ENCODE measurements around the gene CACNA1C. TPM values are rescaled to one million over a fixed set of nuclear protein-coding genes. Genes with fewer than 3 reads are reported as not detected.
A peak's percentile ranks its signal among the peaks of the same experiment; 100 is the strongest.

The CACNA1C gene
- total RNA-seq, 2 donors from 2014 or later, result 0.86 to 6.3 TPM

DNA sequence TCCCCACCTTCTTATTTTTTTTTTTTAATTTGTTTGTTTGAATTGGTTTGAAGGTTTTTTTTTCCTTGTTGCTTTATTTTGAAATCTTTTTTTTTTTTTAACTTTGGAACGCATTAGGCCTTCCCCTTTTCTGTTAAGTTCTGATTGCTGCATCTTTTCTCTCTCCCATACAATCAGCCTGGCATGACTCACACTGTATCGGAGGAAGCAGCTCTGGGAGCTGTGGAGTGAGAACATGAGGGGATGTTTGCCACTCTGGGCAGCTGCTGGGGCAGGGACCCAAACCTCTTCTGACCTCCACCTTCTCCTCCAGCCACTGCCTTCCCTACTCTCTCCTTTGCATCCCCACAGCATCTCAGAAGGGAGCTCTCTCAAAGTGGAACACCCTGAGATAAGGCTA is 581.7 kb downstream of the CACNA1C start:
- Histone ChIP-seq H3K36me3 (ENCODE audit: control insufficient read depth, insufficient read depth, low read length) (no peaks in the 10 kb centered on the region), H3K9ac (ENCODE audit: extremely low read depth, low read length, poor library complexity, severe bottlenecking) (no peak overlapping the region), H3K4me3 (ENCODE audit: low read length) (no peak overlapping the region), H3K27ac (ENCODE audit: low read depth, low read length) (no peak overlapping the region), H3K4me1 (ENCODE audit: control insufficient read depth, insufficient read depth, low read length) (no peaks in the 10 kb centered on the region), H3K27me3 (ENCODE audit: control insufficient read depth, insufficient read depth, low read length, poor library complexity, severe bottlenecking) (no peaks in the 10 kb centered on the region), H3K9me3 (ENCODE audit: control insufficient read depth, low read length) (no peaks in the 10 kb centered on the region)
- no peak for DNase-seq
- Mint-ChIP-seq H3K4me3 (no peak overlapping the region), H3K36me3 (ENCODE audit: low read depth) (no peaks in the 10 kb centered on the region), H3K27me3 (ENCODE audit: insufficient read depth) (peaks cover 28% of the 10 kb centered on the region), H3K27ac (no peak overlapping the region), H3K9me3 (peaks cover 5% of the 10 kb centered on the region), H3K4me1 (peaks cover 4% of the 10 kb centered on the region)
- TF ChIP-seq, protein P1, sequence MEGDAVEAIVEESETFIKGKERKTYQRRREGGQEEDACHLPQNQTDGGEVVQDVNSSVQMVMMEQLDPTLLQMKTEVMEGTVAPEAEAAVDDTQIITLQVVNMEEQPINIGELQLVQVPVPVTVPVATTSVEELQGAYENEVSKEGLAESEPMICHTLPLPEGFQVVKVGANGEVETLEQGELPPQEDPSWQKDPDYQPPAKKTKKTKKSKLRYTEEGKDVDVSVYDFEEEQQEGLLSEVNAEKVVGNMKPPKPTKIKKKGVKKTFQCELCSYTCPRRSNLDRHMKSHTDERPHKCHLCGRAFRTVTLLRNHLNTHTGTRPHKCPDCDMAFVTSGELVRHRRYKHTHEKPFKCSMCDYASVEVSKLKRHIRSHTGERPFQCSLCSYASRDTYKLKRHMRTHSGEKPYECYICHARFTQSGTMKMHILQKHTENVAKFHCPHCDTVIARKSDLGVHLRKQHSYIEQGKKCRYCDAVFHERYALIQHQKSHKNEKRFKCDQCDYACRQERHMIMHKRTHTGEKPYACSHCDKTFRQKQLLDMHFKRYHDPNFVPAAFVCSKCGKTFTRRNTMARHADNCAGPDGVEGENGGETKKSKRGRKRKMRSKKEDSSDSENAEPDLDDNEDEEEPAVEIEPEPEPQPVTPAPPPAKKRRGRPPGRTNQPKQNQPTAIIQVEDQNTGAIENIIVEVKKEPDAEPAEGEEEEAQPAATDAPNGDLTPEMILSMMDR (conservative IDR thresholded peaks at IDR 0.05), result no peak
- 90% methylated on average over 2 of the region's 2 CpGs; no CpG with 5 or more reads in 1 of the 2 experiments for WGBS, 2 experiments (ENCODE audit: insufficient coverage in 1 of 2, insufficient read length in 1 of 2)

- H3K27ac Mint-ChIP-seq, result no peak overlapping the region
- H3K36me3 ChIP-seq (ENCODE audit: control insufficient read depth, insufficient read depth, low read length), result no peaks in the 10 kb centered on the region
- H3K4me3 ChIP-seq (ENCODE audit: low read length), result no peak overlapping the region
- H3K27me3 Mint-ChIP-seq (ENCODE audit: insufficient read depth), result peaks cover 21% of the 10 kb centered on the region
- TF ChIP-seq, protein P1 (conservative IDR thresholded peaks at IDR 0.05), result no peak
- H3K4me3 Mint-ChIP-seq, result no peak overlapping the region
- peaks cover 5% of the 10 kb centered on the region for H3K9me3 Mint-ChIP-seq
- H3K27ac ChIP-seq (ENCODE audit: low read depth, low read length), result no peak overlapping the region
- peak; percentile 43 for DNase-seq
- H3K4me1 ChIP-seq (ENCODE audit: control insufficient read depth, insufficient read depth, low read length), result no peaks in the 10 kb centered on the region
- WGBS, 2 experiments (ENCODE audit: insufficient coverage in 1 of 2, insufficient read length in 1 of 2), result 82 to 86% methylated on average over 4 to 7 of the region's 7 CpGs
- H3K27me3 ChIP-seq (ENCODE audit: control insufficient read depth, insufficient read depth, low read length, poor library complexity, severe bottlenecking), result no peaks in the 10 kb centered on the region
- H3K9ac ChIP-seq (ENCODE audit: extremely low read depth, low read length, poor library complexity, severe bottlenecking), result no peak overlapping the region
- H3K36me3 Mint-ChIP-seq (ENCODE audit: low read depth), result no peaks in the 10 kb centered on the region
- H3K9me3 ChIP-seq (ENCODE audit: control insufficient read depth, low read length), result no peaks in the 10 kb centered on the region
- H3K4me1 Mint-ChIP-seq, result peaks cover 19% of the 10 kb centered on the region
Measured at GRCh38 chr12:2636741-2637340, 584.1 kb downstream of the CACNA1C start.

DNA sequence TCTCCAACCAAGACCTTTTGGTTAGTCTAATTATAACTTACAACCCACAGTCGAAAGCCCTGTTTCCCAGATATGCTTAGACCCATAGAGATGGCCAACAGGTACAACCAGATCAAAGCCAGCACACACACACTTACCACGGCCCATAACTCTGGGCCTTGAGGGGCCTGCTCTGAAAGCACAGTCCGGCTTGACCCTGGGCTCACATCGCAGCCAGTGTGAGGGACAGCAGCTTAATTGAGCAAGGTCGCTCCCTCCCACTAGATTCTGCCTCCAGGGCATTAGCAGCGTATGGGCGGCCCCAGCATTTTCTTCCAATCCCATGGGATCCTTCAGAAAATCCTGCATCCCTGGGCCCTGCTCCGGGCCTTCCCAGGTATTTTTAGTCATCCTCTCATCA is 584.6 kb downstream of the CACNA1C start:
- peaks cover 5% of the 10 kb centered on the region for H3K9me3 Mint-ChIP-seq

More for the DNA sequence above, 584.6 kb downstream of the CACNA1C start:
- Histone ChIP-seq H3K4me1 (ENCODE audit: control insufficient read depth, insufficient read depth, low read length) (no peaks in the 10 kb centered on the region), H3K9ac (ENCODE audit: extremely low read depth, low read length, poor library complexity, severe bottlenecking) (no peak overlapping the region), H3K9me3 (ENCODE audit: control insufficient read depth, low read length) (no peaks in the 10 kb centered on the region), H3K36me3 (ENCODE audit: control insufficient read depth, insufficient read depth, low read length) (no peaks in the 10 kb centered on the region), H3K27ac (ENCODE audit: low read depth, low read length) (no peak overlapping the region), H3K27me3 (ENCODE audit: control insufficient read depth, insufficient read depth, low read length, poor library complexity, severe bottlenecking) (no peaks in the 10 kb centered on the region), H3K4me3 (ENCODE audit: low read length) (no peak overlapping the region)
- no peaks in the 10 kb centered on the region for H3K36me3 Mint-ChIP-seq (ENCODE audit: low read depth)
- peaks cover 20% of the 10 kb centered on the region for H3K27me3 Mint-ChIP-seq (ENCODE audit: insufficient read depth)
- peak; percentile 34 for DNase-seq
- H3K4me3 Mint-ChIP-seq, result no peak overlapping the region
- 89 to 98% methylated on average over 5 to 8 of the region's 8 CpGs for WGBS, 2 experiments (ENCODE audit: insufficient coverage in 1 of 2, insufficient read length in 1 of 2)
- H3K4me1 Mint-ChIP-seq, result peaks cover 23% of the 10 kb centered on the region
- TF ChIP-seq, protein P1 (conservative IDR thresholded peaks at IDR 0.05), result no peak
- H3K27ac Mint-ChIP-seq, result no peak overlapping the region

All from endodermal cell (in vitro differentiated cells).